ENCODE results near the gene PPP4R4.

PPP4R4 gene

GRCh38 chr14:94312481-94313246, 138.5 kb downstream of the PPP4R4 start:
- no peak for DNase-seq

- no peak for DNase-seq
Observed at GRCh38 chr14:94313991-94314655, 140.0 kb downstream of the PPP4R4 start.

- DNase-seq = no peak
Observed at GRCh38 chr14:94314890-94315289, 140.8 kb downstream of the PPP4R4 start.

GRCh38 chr14:94316692-94317091, 142.6 kb downstream of the PPP4R4 start:
- DNase-seq = no peak

GRCh38 chr14:94317259-94317658, 143.1 kb downstream of the PPP4R4 start:
- no peak for DNase-seq

GRCh38 chr14:94320243-94320642, 146.1 kb downstream of the PPP4R4 start:
- no peak for DNase-seq

- no peak for DNase-seq
Observed at GRCh38 chr14:94321421-94322271, 147.5 kb downstream of the PPP4R4 start.

GRCh38 chr14:94322648-94323570, 148.8 kb downstream of the PPP4R4 start, which contains the start of gene SERPINA6:
TSS of gene SERPINA6 (minus strand) at chr14:94323336. CDS start at chr14:94314648, 8,688 bp downstream.
- no peak for DNase-seq

- no peak for DNase-seq
Observed at GRCh38 chr14:94328196-94328595, 154.1 kb downstream of the PPP4R4 start.

All from activated CD4-positive, alpha-beta T cell treated with anti-CD3 and anti-CD28 coated beads, Interleukin-10, Interleukin-2, amounts not matched to agents 100 ng/mL and 50 ng/mL, durations not matched to agents 16 hours and 8 hours (primary cell).